ENCODE measurements around the gene PANK1. TPM values are rescaled to one million over a fixed set of nuclear protein-coding genes. Genes with fewer than 3 reads are reported as not detected.
"Not testable (repeated sequence)": the region's sequence is repeated elsewhere in the genome, so short reads cannot be mapped to it uniquely, and the experiment has no call there.

PANK1 gene
- total RNA-seq, 1 donor from 2014 or later, result 38.0 TPM

DNA sequence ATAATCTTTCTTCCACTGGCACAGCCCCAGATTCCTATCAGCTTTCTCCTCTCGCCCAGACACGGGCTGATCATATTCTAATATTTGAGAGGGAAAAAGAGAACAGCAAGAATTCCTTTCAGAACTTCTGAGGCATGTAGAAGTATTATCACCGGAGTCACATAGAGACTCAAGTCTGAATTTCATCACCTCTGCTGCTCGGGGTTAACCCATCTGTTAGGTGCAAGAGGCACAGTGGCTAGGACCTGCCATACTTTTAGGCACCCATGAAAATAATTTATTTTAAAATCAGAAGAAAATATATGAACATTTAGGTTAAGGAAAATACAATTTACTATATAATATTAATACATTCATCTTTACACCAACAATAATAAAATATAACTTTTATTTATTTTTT lies 21.0 kb downstream of the PANK1 start:
- Mint-ChIP-seq H3K27me3 (no peaks in the 10 kb centered on the region), H3K9me3 (ENCODE audit: low read depth) (peaks cover 8% of the 10 kb centered on the region), H3K27ac (no peak overlapping the region), H3K36me3 (ENCODE audit: insufficient read depth) (peaks cover 21% of the 10 kb centered on the region), H3K4me1 (ENCODE audit: low read depth) (no peaks in the 10 kb centered on the region), H3K4me3 (ENCODE audit: low read depth) (no peak overlapping the region)
- DNase-seq (ENCODE audit: low spot score, unreplicated experiment), result no peak
- TF ChIP-seq, protein P1, sequence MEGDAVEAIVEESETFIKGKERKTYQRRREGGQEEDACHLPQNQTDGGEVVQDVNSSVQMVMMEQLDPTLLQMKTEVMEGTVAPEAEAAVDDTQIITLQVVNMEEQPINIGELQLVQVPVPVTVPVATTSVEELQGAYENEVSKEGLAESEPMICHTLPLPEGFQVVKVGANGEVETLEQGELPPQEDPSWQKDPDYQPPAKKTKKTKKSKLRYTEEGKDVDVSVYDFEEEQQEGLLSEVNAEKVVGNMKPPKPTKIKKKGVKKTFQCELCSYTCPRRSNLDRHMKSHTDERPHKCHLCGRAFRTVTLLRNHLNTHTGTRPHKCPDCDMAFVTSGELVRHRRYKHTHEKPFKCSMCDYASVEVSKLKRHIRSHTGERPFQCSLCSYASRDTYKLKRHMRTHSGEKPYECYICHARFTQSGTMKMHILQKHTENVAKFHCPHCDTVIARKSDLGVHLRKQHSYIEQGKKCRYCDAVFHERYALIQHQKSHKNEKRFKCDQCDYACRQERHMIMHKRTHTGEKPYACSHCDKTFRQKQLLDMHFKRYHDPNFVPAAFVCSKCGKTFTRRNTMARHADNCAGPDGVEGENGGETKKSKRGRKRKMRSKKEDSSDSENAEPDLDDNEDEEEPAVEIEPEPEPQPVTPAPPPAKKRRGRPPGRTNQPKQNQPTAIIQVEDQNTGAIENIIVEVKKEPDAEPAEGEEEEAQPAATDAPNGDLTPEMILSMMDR (IDR thresholded peaks at IDR 0.05; ENCODE audit: unreplicated experiment), result no peak

GRCh38 chr10:89622151-89622550 lies 22.9 kb downstream of the PANK1 start:
- Mint-ChIP-seq H3K36me3 (ENCODE audit: insufficient read depth) (peaks cover 24% of the 10 kb centered on the region), H3K4me3 (ENCODE audit: low read depth) (no peak overlapping the region), H3K9me3 (ENCODE audit: low read depth) (peaks cover 8% of the 10 kb centered on the region), H3K27ac (no peak overlapping the region), H3K4me1 (ENCODE audit: low read depth) (no peaks in the 10 kb centered on the region), H3K27me3 (no peaks in the 10 kb centered on the region)
- TF ChIP-seq, protein P1 (IDR thresholded peaks at IDR 0.05; ENCODE audit: unreplicated experiment), result no peak
- no peak for DNase-seq (ENCODE audit: low spot score, unreplicated experiment)

- TF ChIP-seq, protein P1 (IDR thresholded peaks at IDR 0.05; ENCODE audit: unreplicated experiment), result no peak
- Mint-ChIP-seq H3K27me3 (no peaks in the 10 kb centered on the region), H3K36me3 (ENCODE audit: insufficient read depth) (peaks cover 24% of the 10 kb centered on the region), H3K27ac (no peak overlapping the region), H3K4me3 (ENCODE audit: low read depth) (no peak overlapping the region), H3K9me3 (ENCODE audit: low read depth) (peaks cover 8% of the 10 kb centered on the region), H3K4me1 (ENCODE audit: low read depth) (no peaks in the 10 kb centered on the region)
- DNase-seq (ENCODE audit: low spot score, unreplicated experiment), result no peak
Observed at GRCh38 chr10:89621438-89621837, 23.6 kb downstream of the PANK1 start.

DNA sequence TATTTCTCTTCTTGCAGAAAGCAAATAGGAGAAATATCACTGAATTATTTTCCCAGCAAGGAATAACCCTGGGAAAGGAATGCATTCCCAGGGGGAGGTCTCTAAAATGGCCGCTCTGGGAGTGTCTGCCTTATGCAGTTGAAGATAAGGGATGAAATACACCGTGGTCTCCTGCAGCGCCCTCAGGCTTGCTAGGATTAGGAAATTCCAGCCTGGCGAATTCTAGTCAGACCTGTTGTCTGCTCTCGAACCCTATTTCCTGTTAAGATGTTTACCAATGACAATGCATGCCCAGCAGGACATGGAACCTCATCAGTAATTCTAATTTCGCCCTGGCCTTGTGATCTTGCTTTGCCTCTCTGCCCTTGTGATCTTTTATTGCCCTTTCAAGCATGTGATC lies 24.7 kb downstream of the PANK1 start:
- H3K27ac Mint-ChIP-seq; H3K4me1 Mint-ChIP-seq (ENCODE audit: low read depth); H3K27me3 Mint-ChIP-seq; DNase-seq (ENCODE audit: low spot score, unreplicated experiment); H3K9me3 Mint-ChIP-seq (ENCODE audit: low read depth); H3K4me3 Mint-ChIP-seq (ENCODE audit: low read depth): not testable (repeated sequence)
- peaks cover 24% of the 10 kb centered on the region for H3K36me3 Mint-ChIP-seq (ENCODE audit: insufficient read depth)

DNA sequence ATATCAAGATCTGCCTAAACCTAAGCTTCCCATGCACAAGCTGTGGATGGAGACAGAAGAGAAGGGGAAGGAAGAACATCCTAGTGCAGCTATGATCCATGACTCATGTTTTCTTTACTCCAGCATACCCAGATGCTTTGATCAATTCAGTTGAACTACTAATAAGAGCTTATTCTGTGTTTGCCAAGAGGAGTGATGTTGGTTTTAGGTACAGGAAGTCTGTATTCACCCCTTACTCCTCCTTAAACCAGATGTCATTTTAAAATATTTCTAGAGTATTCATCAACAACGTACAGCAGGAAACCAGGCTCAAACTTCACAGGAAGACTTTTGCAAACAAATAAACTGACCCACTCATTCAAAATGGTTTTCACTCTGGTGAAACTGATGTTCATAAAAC lies 29.2 kb downstream of the PANK1 start:
- H3K27me3 Mint-ChIP-seq, result no peaks in the 10 kb centered on the region

GRCh38 chr10:89615112-89615511 lies 29.9 kb downstream of the PANK1 start:
- H3K27me3 Mint-ChIP-seq, result no peaks in the 10 kb centered on the region
- no peak for DNase-seq (ENCODE audit: low spot score, unreplicated experiment)
- peaks cover 2% of the 10 kb centered on the region for H3K4me1 Mint-ChIP-seq (ENCODE audit: low read depth)
- H3K9me3 Mint-ChIP-seq (ENCODE audit: low read depth), result peaks cover 2% of the 10 kb centered on the region
- peaks cover 18% of the 10 kb centered on the region for H3K36me3 Mint-ChIP-seq (ENCODE audit: insufficient read depth)
- no peak overlapping the region for H3K27ac Mint-ChIP-seq
- no peak overlapping the region for H3K4me3 Mint-ChIP-seq (ENCODE audit: low read depth)
- TF ChIP-seq, protein P1 (IDR thresholded peaks at IDR 0.05; ENCODE audit: unreplicated experiment), result no peak

More for the DNA sequence above, 29.2 kb downstream of the PANK1 start:
- TF ChIP-seq, protein P1 (IDR thresholded peaks at IDR 0.05; ENCODE audit: unreplicated experiment), result no peak
- H3K4me3 Mint-ChIP-seq (ENCODE audit: low read depth), result no peak overlapping the region
- H3K36me3 Mint-ChIP-seq (ENCODE audit: insufficient read depth), result peaks cover 18% of the 10 kb centered on the region
- peaks cover 8% of the 10 kb centered on the region for H3K9me3 Mint-ChIP-seq (ENCODE audit: low read depth)
- no peak overlapping the region for H3K27ac Mint-ChIP-seq
- no peak for DNase-seq (ENCODE audit: low spot score, unreplicated experiment)
- H3K4me1 Mint-ChIP-seq (ENCODE audit: low read depth), result peaks cover 2% of the 10 kb centered on the region

Measured in progenitor cell of endocrine pancreas (in vitro differentiated cells).